Neural crest cell (in vitro differentiated cells): ENCODE measurements around the gene MLST8. TPM values are rescaled to one million over a fixed set of nuclear protein-coding genes. Genes with fewer than 3 reads are reported as not detected.
"Not testable (repeated sequence)": the region's sequence is repeated elsewhere in the genome, so short reads cannot be mapped to it uniquely, and the experiment has no call there.

Experiments used
- DNase-seq: peaks from one replicate; pipeline ENCODE4 v3.0.0; 2021; ENCODE audit warnings: low read depth, mixed read lengths, low spot score
- H3K27ac Mint-ChIP-seq: one replicate; pipeline ENCODE4 v1.8.0; 2021; ENCODE audit warnings: mild to moderate bottlenecking, mixed read lengths; ENCODE audit not compliant: unreplicated experiment
- H3K27me3 Mint-ChIP-seq: 2 replicates; pipeline ENCODE4 v1.8.0; 2021; ENCODE audit warnings: low read depth, mild to moderate bottlenecking, mixed read lengths
- H3K36me3 Mint-ChIP-seq: 2 replicates; pipeline ENCODE4 v1.8.0; 2021; ENCODE audit warnings: low read depth, mild to moderate bottlenecking, mixed read lengths
- H3K4me1 Mint-ChIP-seq: 2 replicates; pipeline ENCODE4 v1.8.0; 2021; ENCODE audit warnings: mixed read lengths
- H3K4me3 Mint-ChIP-seq: one replicate; pipeline ENCODE4 v1.8.0; 2021; ENCODE audit warnings: mild to moderate bottlenecking, mixed read lengths
- H3K9me3 Mint-ChIP-seq: 2 replicates; pipeline ENCODE4 v1.8.0; 2021; ENCODE audit warnings: mixed read lengths
- CTCF ChIP-seq: fragments of 200-600 bp; sonication (generic); conservative IDR thresholded peaks from 2 replicates; pipeline ENCODE4 v1.5.0; 2021; ENCODE audit warnings: antibody characterized with exemption, mild to moderate bottlenecking
- total RNA-seq: library from RNA; stranded (reverse); gene quantifications from 2 replicates; pipeline ENCODE4 v1.2.1, GENCODE V29; 2021

MLST8 gene
- total RNA-seq, 1 donor from 2014 or later = 68.1 TPM

- TF ChIP-seq CTCF = no peak
- Mint-ChIP-seq H3K27ac (no peak overlapping the region), H3K4me1 (no peaks in the 10 kb centered on the region), H3K4me3 (peak overlapping the region; percentile 54), H3K9me3 (no peaks in the 10 kb centered on the region), H3K27me3 (peaks cover 40% of the 10 kb centered on the region), H3K36me3 (peaks cover 5% of the 10 kb centered on the region)
- no peak for DNase-seq
Measured at GRCh38 chr16:2237493-2238149, 32.4 kb downstream of the MLST8 start.

DNA sequence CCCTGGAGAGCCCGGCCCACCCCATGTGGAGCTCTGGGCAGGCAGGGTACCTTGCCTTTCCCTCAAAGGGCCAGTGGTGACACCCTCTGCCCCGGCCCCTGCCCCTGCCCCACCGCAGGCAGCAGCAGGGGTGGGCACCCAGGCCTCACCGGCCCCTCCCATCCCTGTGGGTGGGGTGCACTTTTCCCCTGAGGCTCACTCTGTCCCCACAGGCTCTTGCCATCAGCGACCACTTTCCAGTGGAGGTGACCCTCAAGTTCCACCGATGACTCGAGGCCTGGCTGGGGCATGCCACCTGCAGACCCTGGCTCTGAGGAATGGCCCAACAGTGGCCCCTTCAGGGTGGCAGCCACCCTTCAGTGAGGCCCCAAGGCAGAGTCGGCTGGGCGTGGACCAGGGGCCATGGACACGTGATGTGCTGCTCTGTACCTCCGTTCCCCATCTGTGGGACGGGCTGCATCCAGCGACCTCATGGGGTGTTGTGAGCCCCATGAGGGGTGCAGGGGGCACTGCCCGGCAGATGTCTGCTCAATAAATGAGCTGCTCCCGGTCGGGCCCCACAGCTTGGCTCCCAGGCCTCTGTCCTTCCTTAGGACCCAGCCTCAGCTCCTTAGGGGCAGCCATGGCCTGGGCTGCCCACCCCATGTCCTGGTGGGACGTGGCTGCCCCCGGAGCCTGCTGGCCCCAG lies 33.0 kb downstream of the MLST8 start:
- no peak for TF ChIP-seq CTCF
- no peak for DNase-seq
- Mint-ChIP-seq H3K4me1 (no peaks in the 10 kb centered on the region), H3K27ac (no peak overlapping the region), H3K9me3 (no peaks in the 10 kb centered on the region), H3K4me3 (no peak overlapping the region), H3K36me3 (peaks cover 5% of the 10 kb centered on the region), H3K27me3 (peaks cover 40% of the 10 kb centered on the region)

DNA sequence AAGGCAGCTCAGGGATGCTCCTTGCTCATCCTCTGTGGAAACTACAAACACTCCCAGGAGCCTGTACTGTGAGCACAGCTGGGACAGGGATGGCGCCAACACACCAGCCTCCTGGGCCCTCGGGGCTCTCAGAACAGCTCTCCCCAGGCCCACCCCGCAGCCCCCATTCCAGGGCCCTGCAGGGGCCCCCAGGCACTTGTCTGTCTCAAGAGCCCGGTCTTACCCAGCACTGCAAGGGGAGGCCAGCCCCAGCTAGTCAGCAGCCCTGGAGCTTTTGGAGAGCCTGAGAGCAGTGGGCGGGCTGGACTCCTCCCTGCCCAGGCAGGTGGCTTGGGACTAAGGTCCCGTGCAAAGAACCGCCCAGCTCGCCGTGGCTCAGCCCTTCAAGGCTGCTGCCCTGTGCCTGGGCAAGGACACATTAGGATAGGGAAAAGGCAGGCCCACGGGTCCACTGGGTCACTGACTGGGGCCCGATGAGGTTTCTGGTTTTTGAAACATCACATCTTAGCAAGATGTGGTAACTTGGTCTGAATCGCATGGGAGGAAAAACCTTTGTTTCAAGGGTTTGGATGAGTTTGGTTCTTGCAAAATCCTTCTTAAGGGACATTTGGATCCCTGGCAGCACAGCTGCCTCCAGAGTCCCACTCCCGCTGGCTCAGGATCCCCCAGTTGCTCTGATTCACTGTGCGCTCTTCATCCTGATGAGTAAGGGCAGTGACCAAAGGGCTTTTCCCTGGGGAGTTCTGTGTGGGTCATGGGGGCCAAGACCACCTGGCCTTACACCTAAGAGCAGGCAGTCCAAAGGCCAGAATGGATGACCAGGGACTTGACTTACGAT lies 33.8 kb downstream of the MLST8 start:
- peaks cover 40% of the 10 kb centered on the region for H3K27me3 Mint-ChIP-seq
- H3K9me3 Mint-ChIP-seq = no peaks in the 10 kb centered on the region
- H3K4me1 Mint-ChIP-seq = no peaks in the 10 kb centered on the region
- no peak overlapping the region for H3K27ac Mint-ChIP-seq
- H3K36me3 Mint-ChIP-seq = peaks cover 5% of the 10 kb centered on the region
- peak overlapping the region; percentile 64 for H3K4me3 Mint-ChIP-seq
- TF ChIP-seq CTCF = no peak
- no peak for DNase-seq

DNA sequence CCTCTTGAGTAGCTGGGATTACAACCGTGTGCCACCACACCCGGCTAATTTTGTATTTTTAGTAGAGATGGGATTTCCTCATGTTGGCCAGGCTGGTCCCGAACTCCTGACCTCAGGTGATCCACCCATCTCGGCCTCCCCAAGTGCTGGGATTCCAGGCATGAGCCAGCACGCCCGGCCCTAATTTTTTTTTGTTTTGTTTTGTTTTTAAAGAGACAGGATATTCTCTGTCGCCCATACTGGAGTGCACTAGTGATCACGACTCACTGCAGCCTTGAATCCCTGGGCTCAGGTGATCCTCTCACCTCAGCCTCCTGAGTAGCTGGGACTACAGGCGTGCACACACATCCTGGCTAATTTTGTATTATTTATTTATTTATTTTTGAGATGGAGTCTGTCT lies 35.1 kb downstream of the MLST8 start:
- H3K4me3 Mint-ChIP-seq, H3K4me1 Mint-ChIP-seq, DNase-seq, H3K9me3 Mint-ChIP-seq, H3K36me3 Mint-ChIP-seq, H3K27ac Mint-ChIP-seq: not testable (repeated sequence)
- H3K27me3 Mint-ChIP-seq = peaks cover 39% of the 10 kb centered on the region

DNA sequence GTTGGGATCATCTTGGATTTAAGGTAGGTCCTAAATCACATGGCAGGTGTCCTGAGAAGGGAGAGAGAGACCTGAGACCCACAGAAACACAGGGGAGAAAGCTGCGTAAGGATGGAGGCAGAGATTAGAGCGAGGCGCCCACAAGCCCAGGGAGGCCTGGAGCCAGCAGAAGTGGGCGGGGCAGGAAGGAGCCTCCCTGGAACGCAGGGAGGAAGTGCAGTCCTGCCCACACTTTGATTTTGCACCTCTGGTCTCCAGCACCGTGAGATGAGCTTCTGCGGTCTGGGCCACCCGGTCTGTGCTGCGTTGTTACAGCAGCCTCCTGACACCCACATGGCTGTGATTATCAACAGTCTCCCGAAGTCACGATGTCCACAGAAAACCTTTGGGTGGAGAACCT lies 37.3 kb downstream of the MLST8 start:
- no peak for TF ChIP-seq CTCF
- no peaks in the 10 kb centered on the region for H3K4me1 Mint-ChIP-seq
- DNase-seq = no peak
- H3K9me3 Mint-ChIP-seq = no peaks in the 10 kb centered on the region
- peaks cover 19% of the 10 kb centered on the region for H3K27me3 Mint-ChIP-seq
- H3K4me3 Mint-ChIP-seq = peak overlapping the region; percentile 4
- no peak overlapping the region for H3K27ac Mint-ChIP-seq
- H3K36me3 Mint-ChIP-seq = peaks cover 5% of the 10 kb centered on the region
